ENCODE measurements around the gene SHISA9. TPM values are rescaled to one million over a fixed set of nuclear protein-coding genes. Genes with fewer than 3 reads are reported as not detected.

SHISA9 gene
- total and polyA plus RNA-seq, 12 donors: 0.04 to 4.8 (median 0.35) TPM

- Histone ChIP-seq H3K4me3 (no peak overlapping the region), H3K4me1 (replicated peaks in 1 of 2) (no peaks in the 10 kb centered on the region), H3K36me3 (replicated peaks in 1 of 2) (no peaks in the 10 kb centered on the region), H3K27ac (no peak overlapping the region), H3K27me3 (no peaks in the 10 kb centered on the region), H3K9me3 (replicated peaks in 1 of 3) (no peaks in the 10 kb centered on the region)
- no peak for TF ChIP-seq CTCF (IDR thresholded peaks at IDR 0.05)
- TF ChIP-seq POLR2A (IDR thresholded peaks at IDR 0.05): no peak
- no peak for DNase-seq
- intact Hi-C loops (cut with DNase I): no loop called here
- WGBS, 4 donors: 55 to 82% (median 62%) methylated on average over 1 of the region's 1 CpG
Measured at GRCh38 chr16:13052431-13052830, 151.0 kb downstream of the SHISA9 start.

DNA sequence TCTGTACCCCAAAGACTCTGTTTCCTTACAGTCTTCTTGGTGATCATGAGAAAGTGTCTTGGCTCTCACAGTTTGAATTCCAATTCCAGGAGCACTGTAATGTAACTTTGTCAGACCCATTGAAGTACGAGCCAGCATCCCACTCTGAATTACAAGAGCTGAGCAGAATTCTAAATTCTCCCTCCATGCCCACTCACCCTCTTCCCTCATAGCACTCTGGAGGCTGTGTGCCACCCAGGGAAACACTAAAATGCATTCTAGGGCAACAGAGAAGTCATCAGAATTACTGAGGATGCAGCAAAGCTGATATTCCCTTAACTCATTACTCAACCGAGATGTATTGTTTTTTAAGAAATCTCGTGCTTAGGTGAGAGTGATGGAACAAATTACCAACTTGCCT, 154.1 kb downstream of the SHISA9 start:
- WGBS, 4 donors: 63 to 74% (median 73%) methylated on average over 3 of the region's 3 CpGs
- no peak overlapping the region for H3K27ac ChIP-seq
- H3K4me3 ChIP-seq: no peak overlapping the region
- H3K27me3 ChIP-seq: no peaks in the 10 kb centered on the region
- no peaks in the 10 kb centered on the region for H3K9me3 ChIP-seq (replicated peaks in 1 of 3)
- DNase-seq: no peak
- TF ChIP-seq POLR2A (IDR thresholded peaks at IDR 0.05) (no peak), CTCF (IDR thresholded peaks at IDR 0.05) (no peak)
- intact Hi-C loops (cut with DNase I): no loop called here
- no peaks in the 10 kb centered on the region for H3K4me1 ChIP-seq (replicated peaks in 1 of 2)
- no peaks in the 10 kb centered on the region for H3K36me3 ChIP-seq (replicated peaks in 1 of 2)

DNA sequence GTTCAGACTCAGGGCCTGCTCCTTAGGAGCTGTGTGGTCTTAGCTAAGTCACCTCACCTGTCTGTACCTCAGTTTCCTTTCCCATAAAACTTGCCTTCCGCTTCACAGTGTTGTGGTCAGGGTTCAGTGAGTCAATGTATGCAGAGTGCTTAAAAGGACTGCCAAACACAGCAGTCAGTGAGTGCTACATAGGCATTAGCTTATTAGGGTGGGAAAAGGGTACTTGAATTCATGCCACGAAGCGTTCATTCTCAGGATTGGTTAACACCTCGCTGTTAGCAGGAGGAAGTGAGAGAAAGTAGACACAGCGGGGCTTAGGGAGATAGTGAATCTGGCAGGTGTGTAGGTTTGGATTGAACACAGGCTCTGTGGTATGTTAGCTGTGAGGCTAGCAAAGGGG, 155.2 kb downstream of the SHISA9 start:
- no peak overlapping the region for H3K27ac ChIP-seq
- H3K4me3 ChIP-seq: no peak overlapping the region
- no peaks in the 10 kb centered on the region for H3K27me3 ChIP-seq
- H3K4me1 ChIP-seq (replicated peaks in 1 of 2): no peaks in the 10 kb centered on the region
- H3K9me3 ChIP-seq (replicated peaks in 1 of 3): no peaks in the 10 kb centered on the region
- H3K36me3 ChIP-seq (replicated peaks in 1 of 2): no peaks in the 10 kb centered on the region
- 69 to 76% (median 73%) methylated on average over 5 of the region's 5 CpGs for WGBS, 4 donors
- intact Hi-C loops (cut with DNase I): no loop called here
- DNase-seq: no peak
- TF ChIP-seq POLR2A (IDR thresholded peaks at IDR 0.05): no peak
- TF ChIP-seq CTCF (IDR thresholded peaks at IDR 0.05): no peak

- WGBS, 4 donors: 65 to 72% (median 69%) methylated on average over 12 to 13 of the region's 13 CpGs
- no peaks in the 10 kb centered on the region for H3K9me3 ChIP-seq (replicated peaks in 1 of 3)
Measured at GRCh38 chr16:13060932-13061331, 159.5 kb downstream of the SHISA9 start.

More at GRCh38 chr16:13060932-13061331, 159.5 kb downstream of the SHISA9 start:
- Histone ChIP-seq H3K36me3 (replicated peaks in 1 of 2) (no peaks in the 10 kb centered on the region), H3K27ac (no peak overlapping the region), H3K4me1 (replicated peaks in 1 of 2) (no peaks in the 10 kb centered on the region), H3K4me3 (no peak overlapping the region), H3K27me3 (no peaks in the 10 kb centered on the region)
- intact Hi-C loops (cut with DNase I): no loop called here
- DNase-seq: no peak
- TF ChIP-seq CTCF (IDR thresholded peaks at IDR 0.05): no peak
- TF ChIP-seq POLR2A (IDR thresholded peaks at IDR 0.05): no peak
